Endothelial cell of umbilical vein (primary cell): ENCODE results near the gene RHOC. TPM values are rescaled to one million over a fixed set of nuclear protein-coding genes. Genes with fewer than 3 reads are reported as not detected.

Experiments used
- BruUV-seq: library from RNA; stranded (reverse); fragments of 400-500 nt; replicated peaks from 2 replicates; lab custom pipeline; 2021; lab: Mats Ljungman, UMichigan
- CTCF ChIA-PET: fragments of 300-600, 350-600 bp; sonication (Branson Sonifier 250); formaldehyde crosslinking; loops from one replicate; lab custom pipeline; 2021; ENCODE audit warnings: antibody characterized with exemption, inconsistent platforms; lab: Charles Lee
- POLR2A ChIA-PET: fragments of 300-600, 350-600 bp; sonication (Branson Sonifier 250); formaldehyde crosslinking; loops from one replicate; lab custom pipeline; 2021; ENCODE audit warnings: antibody characterized with exemption, inconsistent platforms; lab: Charles Lee
- DNase-seq: peaks from one replicate; pipeline ENCODE4 v3.0.0-alpha.2; 2011; ENCODE audit warnings: low read depth, low spot score
- FAIRE-seq: peaks from 2 replicates; lab custom pipeline; 2011; peaks lifted over from hg19 to GRCh38; lab: Jason Lieb, UNC
- H2AFZ ChIP-seq: 2 replicates; pipeline ENCODE4 v1.6.0; 2012; ENCODE audit warnings: low read depth, low read length, control low read depth, inconsistent platforms
- H3K27ac ChIP-seq: 2 replicates; pipeline ENCODE4 v1.5.1; 2011; ENCODE audit warnings: low read depth, mild to moderate bottlenecking, control low read depth, low read length, moderate library complexity; ENCODE audit not compliant: insufficient read depth
- H3K27me3 ChIP-seq, 2 experiments: 2 replicates each; pipeline versions ENCODE4 v1.6.0 to v1.6.1; 2011; ENCODE audit warnings: low read length in 2 of 2, mixed read lengths in 1 of 2; ENCODE audit not compliant: control insufficient read depth in 2 of 2, insufficient read depth in 2 of 2
- H3K36me3 ChIP-seq, 2 experiments: 2 replicates in 1 of 2; 3 replicates in 1 of 2; pipeline ENCODE4 v1.5.1; 2011; ENCODE audit warnings: low read length in 2 of 2, mild to moderate bottlenecking in 1 of 2, moderate library complexity in 1 of 2; ENCODE audit not compliant: control insufficient read depth in 2 of 2, insufficient read depth in 2 of 2; ENCODE audit errors: extremely low read depth in 1 of 2
- H3K4me1 ChIP-seq: 3 replicates; pipeline ENCODE4 v1.5.1; 2011; ENCODE audit warnings: mild to moderate bottlenecking, low read length; ENCODE audit not compliant: control insufficient read depth, insufficient read depth; ENCODE audit errors: extremely low read depth
- H3K4me2 ChIP-seq: 2 replicates; pipeline ENCODE4 v1.6.1; 2011; ENCODE audit warnings: low read length, control low read depth, mixed read lengths; ENCODE audit not compliant: insufficient read depth
- H3K4me3 ChIP-seq, 3 experiments: fragments of 200-600 bp in 1 of 3; sonication (generic), shearing (Covaris generic) in 1 of 3; replicated peaks in 1 of 3; 2 replicates each; pipeline ENCODE4 v1.5.1; 2011 to 2016; ENCODE audit warnings: control low read depth in 3 of 3, low read length in 3 of 3, mild to moderate bottlenecking in 2 of 3, inconsistent platforms in 1 of 3, low read depth in 1 of 3, moderate library complexity in 1 of 3; ENCODE audit not compliant: insufficient read depth in 1 of 3
- H3K79me2 ChIP-seq: 2 replicates; pipeline ENCODE4 v1.6.0; 2012; ENCODE audit warnings: low read length, inconsistent platforms; ENCODE audit not compliant: control insufficient read depth, insufficient read depth
- H3K9ac ChIP-seq: replicated peaks from 2 replicates; pipeline ENCODE3; 2011; ENCODE audit warnings: low read length, control low read depth; ENCODE audit not compliant: insufficient read depth; ENCODE audit errors: extremely low read depth
- H3K9me1 ChIP-seq: replicated peaks from 3 replicates; pipeline ENCODE4 v1.6.0; 2011; ENCODE audit warnings: mild to moderate bottlenecking, low read length; ENCODE audit not compliant: control insufficient read depth, insufficient read depth; ENCODE audit errors: extremely low read depth
- H3K9me3 ChIP-seq: replicated peaks from 2 replicates; pipeline ENCODE4 v1.5.1; 2012; ENCODE audit warnings: low read length, inconsistent platforms; ENCODE audit not compliant: control insufficient read depth, insufficient read depth
- H4K20me1 ChIP-seq: replicated peaks from 2 replicates; pipeline ENCODE3; 2011; ENCODE audit warnings: mild to moderate bottlenecking, low read length; ENCODE audit not compliant: control insufficient read depth, insufficient read depth; ENCODE audit errors: extremely low read depth
- EZH2 ChIP-seq: IDR thresholded peaks from 2 replicates; pipeline ENCODE4 v1.6.1; 2012; ENCODE audit warnings: borderline replicate concordance, low read depth, mild to moderate bottlenecking, moderate library complexity, low read length, inconsistent platforms; ENCODE audit not compliant: severe bottlenecking
- FOS ChIP-seq: IDR thresholded peaks from 2 replicates; pipeline ENCODE4 v1.6.1; 2011; ENCODE audit warnings: mild to moderate bottlenecking, low read length, moderate library complexity, borderline replicate concordance; ENCODE audit not compliant: insufficient read depth
- GATA2 ChIP-seq: IDR thresholded peaks from 2 replicates; pipeline ENCODE4 v1.7.0; 2011; ENCODE audit warnings: low read depth, mild to moderate bottlenecking, moderate library complexity, mixed read lengths, low read length; ENCODE audit not compliant: insufficient read length, insufficient read depth
- JUN ChIP-seq: IDR thresholded peaks from 2 replicates; pipeline ENCODE4 v1.6.1; 2011; ENCODE audit warnings: borderline replicate concordance, low read depth; ENCODE audit not compliant: insufficient read length, insufficient read depth
- MYC ChIP-seq: IDR thresholded peaks from one replicate; pipeline ENCODE4 v1.6.1; 2011; ENCODE audit warnings: mild to moderate bottlenecking, low read depth, low read length
- POLR2A ChIP-seq: IDR thresholded peaks from 2 replicates; pipeline ENCODE4 v1.6.1; 2012; ENCODE audit warnings: low read depth, mild to moderate bottlenecking, control low read depth, low read length
- POLR2AphosphoS5 ChIP-seq: IDR thresholded peaks from 2 replicates; pipeline ENCODE4 v1.6.1; 2012; ENCODE audit warnings: low read depth, mild to moderate bottlenecking, control low read depth, low read length, moderate library complexity; ENCODE audit not compliant: insufficient read depth
- dilution Hi-C: fragments of 300-500 bp; cut with MboI; formaldehyde crosslinking; loops from one replicate; pipeline ENCODE4 v1.15.0; 2019; ENCODE audit warnings: low sequenced_read_pairs; ENCODE audit not compliant: extremely low pct_ligation_motif_present
- intact Hi-C: fragments of 100-400 bp; cut with micrococcal nuclease; formaldehyde crosslinking; loops from one replicate; pipeline ENCODE4 v1.10.0; 2022
- polyA plus RNA-seq, 4 experiments: library from polyadenylated mRNA; depleted of rRNA in 3 of 4; stranded (reverse) in 3 of 4; unstranded in 1 of 4; fragments of >200 nt; gene quantifications; 2 replicates each; pipeline versions ENCODE4 v1.2.1 to v1.2.3, GENCODE V29; 2011 to 2012; ENCODE audit warnings: missing spikeins in 1 of 4
- total RNA-seq: library from RNA; stranded (reverse); gene quantifications from 2 replicates; pipeline ENCODE4 v1.2.3, GENCODE V29; 2021
- TF ChIP-seq, protein P1 (sequence below): IDR thresholded peaks from 2 replicates; pipeline ENCODE4 v1.6.1; 2011; ENCODE audit not compliant: insufficient read depth, insufficient read length
- TF ChIP-seq, protein P2 (sequence below), 2 donors: IDR thresholded peaks; 1 replicate in 1 of 2; 2 replicates in 1 of 2; pipeline ENCODE4 v1.5.1; 2011; ENCODE audit warnings: low read length in 2 of 2, mild to moderate bottlenecking in 2 of 2, moderate library complexity in 2 of 2, control low read depth in 1 of 2, inconsistent platforms in 1 of 2, low read depth in 1 of 2; ENCODE audit not compliant: insufficient read depth in 1 of 2; ENCODE audit errors: extremely low read depth in 1 of 2

The RHOC gene
- total and polyA plus RNA-seq, 2 donors (not counting 3 experiments of a cell fraction or from before 2014, with no cell fraction given) = 699 to 1,244 TPM

DNA sequence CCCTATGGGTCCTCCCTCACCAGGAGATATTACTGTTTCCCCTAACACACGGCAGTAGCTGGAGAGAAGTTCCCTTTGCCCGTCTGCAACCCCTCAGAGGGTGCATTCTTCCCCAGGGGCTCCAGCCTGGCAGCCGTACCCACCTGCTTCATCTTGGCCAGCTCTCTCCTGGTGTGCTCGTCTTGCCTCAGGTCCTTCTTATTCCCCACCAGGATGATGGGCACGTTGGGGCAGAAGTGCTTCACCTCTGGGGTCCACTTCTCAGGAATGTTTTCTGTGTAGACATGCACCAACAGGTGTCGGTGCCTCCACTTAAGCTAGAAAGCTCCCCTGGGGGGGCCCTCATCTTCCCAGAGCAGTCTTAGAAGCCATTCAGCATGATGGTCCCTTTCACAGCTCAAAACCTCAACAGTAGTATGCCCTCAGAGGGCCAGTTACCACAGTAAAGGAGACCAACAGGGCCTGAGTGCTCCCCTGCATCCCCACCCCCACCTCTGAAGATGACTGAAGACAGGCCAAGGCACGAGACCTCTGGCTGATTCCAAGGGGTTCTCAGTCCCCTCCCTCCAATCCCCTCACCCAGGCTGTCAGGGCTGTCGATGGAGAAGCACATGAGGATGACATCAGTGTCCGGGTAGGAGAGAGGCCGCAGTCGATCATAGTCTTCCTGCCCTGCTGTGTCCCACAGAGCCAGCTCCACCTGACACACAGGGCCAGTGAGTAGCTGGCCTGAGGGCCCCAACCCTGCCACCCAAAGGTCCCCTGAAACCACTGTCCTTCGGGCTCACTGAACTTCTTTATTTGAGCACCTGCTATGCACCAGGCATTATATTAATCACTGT lies 4.3 kb downstream of the RHOC start:
- Histone ChIP-seq H3K4me2 (peak overlapping the region; percentile 15), H3K27me3 (no peaks in the 10 kb centered on the region), H3K27ac (peak overlapping the region; percentile 88), H3K9me3 (no peaks in the 10 kb centered on the region), H3K9me1 (no peaks in the 10 kb centered on the region), H3K4me3 (no peak overlapping the region), H3K79me2 (peaks cover 48% of the 10 kb centered on the region), H3K9ac (no peak overlapping the region), H3K4me1 (peaks cover 74% of the 10 kb centered on the region), H3K36me3 (peaks cover 12 to 24% of the 10 kb centered on the region in 2 experiments), H2AFZ (no peak overlapping the region), H4K20me1 (no peaks in the 10 kb centered on the region)
- ChIA-PET POLR2A (interaction anchor here (1.0 kb wide), 1 partner anchor 12 kb away, joined by 4 read pairs; the partner anchor contains the start of gene PPM1J), CTCF (interaction anchor here (1.5 to 1.6 kb wide), 2 partner anchors 29 to 312 kb away, joined by 4 to 6 read pairs; no protein-coding TSS in a partner anchor)
- dilution Hi-C loops (no loop called here), intact Hi-C loops (no loop called here)
- TF ChIP-seq GATA2 (no peak), POLR2AphosphoS5 (no peak), EZH2 (no peak), POLR2A (no peak), MYC (no peak), JUN (no peak), FOS (no peak)
- TF ChIP-seq, protein P1, sequence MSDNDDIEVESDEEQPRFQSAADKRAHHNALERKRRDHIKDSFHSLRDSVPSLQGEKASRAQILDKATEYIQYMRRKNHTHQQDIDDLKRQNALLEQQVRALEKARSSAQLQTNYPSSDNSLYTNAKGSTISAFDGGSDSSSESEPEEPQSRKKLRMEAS = no peak
- TF ChIP-seq, protein P2, sequence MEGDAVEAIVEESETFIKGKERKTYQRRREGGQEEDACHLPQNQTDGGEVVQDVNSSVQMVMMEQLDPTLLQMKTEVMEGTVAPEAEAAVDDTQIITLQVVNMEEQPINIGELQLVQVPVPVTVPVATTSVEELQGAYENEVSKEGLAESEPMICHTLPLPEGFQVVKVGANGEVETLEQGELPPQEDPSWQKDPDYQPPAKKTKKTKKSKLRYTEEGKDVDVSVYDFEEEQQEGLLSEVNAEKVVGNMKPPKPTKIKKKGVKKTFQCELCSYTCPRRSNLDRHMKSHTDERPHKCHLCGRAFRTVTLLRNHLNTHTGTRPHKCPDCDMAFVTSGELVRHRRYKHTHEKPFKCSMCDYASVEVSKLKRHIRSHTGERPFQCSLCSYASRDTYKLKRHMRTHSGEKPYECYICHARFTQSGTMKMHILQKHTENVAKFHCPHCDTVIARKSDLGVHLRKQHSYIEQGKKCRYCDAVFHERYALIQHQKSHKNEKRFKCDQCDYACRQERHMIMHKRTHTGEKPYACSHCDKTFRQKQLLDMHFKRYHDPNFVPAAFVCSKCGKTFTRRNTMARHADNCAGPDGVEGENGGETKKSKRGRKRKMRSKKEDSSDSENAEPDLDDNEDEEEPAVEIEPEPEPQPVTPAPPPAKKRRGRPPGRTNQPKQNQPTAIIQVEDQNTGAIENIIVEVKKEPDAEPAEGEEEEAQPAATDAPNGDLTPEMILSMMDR (IDR thresholded peaks at IDR 0.05; ENCODE audit: extremely low read depth in 1 of 2, insufficient read depth in 1 of 2, low read depth in 1 of 2, low read length in 2 of 2) = no peak
- no peak for DNase-seq
- BruUV-seq = no TSS peak
- no peak for FAIRE-seq
